Daoy (cell line): Measurements from ENCODE around the gene CCNB1. TPM values are rescaled to one million over a fixed set of nuclear protein-coding genes. Genes with fewer than 3 reads are reported as not detected.
"Not testable (repeated sequence)": the region's sequence is repeated elsewhere in the genome, so short reads cannot be mapped to it uniquely, and the experiment has no call there.

Source experiments
- DNase-seq: peaks from one replicate; pipeline ENCODE4 v3.0.0-alpha.2; 2015; ENCODE audit warnings: low read depth
- total RNA-seq: library from RNA; depleted of rRNA; stranded (reverse); fragments of >200 nt; shearing (Covaris generic); gene quantifications from 2 replicates; pipeline ENCODE4 v1.2.3, GENCODE V29; 2014

Gene CCNB1
- total RNA-seq, 1 experiment from 2014 or later: 801 TPM

DNA sequence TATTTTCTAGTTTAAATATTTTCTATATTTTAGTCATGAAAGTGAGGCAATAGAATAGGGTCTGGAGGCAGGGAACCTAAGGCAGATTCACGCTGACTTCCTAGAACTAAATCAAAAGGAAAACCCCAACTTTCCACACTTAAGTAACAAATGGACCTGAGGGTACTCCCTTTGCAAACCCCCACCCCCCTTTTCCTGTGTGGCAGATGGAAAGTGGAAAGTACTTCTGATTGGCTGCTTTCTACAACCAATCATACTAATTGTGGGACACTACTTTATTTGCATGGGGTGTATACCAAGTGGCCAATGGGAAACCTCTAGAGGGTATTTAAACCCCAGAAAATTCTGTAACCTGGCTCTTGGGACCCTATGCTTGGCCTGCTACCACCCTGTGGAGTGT is 17.7 kb downstream of the CCNB1 start:
- DNase-seq: no peak

DNA sequence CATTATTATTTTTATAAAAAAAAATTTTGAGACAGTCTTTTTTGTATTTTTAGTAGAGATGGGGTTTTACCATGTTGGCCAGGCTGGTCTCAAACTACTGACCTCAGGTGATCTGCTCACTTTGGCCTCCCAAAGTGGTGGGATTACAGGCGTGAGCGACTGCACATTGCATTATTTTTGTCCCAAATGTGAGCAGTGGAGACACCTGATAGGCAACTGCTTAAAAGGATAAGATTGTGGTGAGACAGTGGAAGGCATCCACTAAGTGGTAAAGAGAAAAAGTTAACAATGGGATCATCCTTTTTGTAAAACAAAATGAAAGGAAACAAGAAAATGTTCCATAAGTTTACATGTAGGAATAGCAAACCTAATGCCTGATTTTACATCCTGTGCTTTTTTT is 20.4 kb downstream of the CCNB1 start:
- DNase-seq: no peak

DNA sequence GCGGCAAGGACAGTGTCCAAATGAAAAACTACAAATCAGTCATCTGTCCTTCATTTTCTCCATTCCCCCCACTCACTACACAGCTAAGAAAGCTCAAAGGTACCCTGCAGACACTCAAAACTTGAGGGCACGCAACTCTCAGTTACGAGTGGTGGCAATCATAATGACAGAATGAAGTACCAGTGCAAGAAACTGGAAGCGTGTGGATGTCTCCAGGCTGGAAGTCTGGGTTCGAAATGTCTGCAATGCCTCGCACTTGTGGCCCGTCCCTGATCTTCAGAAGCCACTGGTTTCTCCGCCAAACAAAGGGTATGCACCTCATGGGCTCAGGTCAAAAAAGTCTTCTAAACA is 21.8 kb downstream of the CCNB1 start:
- DNase-seq: no peak

DNA sequence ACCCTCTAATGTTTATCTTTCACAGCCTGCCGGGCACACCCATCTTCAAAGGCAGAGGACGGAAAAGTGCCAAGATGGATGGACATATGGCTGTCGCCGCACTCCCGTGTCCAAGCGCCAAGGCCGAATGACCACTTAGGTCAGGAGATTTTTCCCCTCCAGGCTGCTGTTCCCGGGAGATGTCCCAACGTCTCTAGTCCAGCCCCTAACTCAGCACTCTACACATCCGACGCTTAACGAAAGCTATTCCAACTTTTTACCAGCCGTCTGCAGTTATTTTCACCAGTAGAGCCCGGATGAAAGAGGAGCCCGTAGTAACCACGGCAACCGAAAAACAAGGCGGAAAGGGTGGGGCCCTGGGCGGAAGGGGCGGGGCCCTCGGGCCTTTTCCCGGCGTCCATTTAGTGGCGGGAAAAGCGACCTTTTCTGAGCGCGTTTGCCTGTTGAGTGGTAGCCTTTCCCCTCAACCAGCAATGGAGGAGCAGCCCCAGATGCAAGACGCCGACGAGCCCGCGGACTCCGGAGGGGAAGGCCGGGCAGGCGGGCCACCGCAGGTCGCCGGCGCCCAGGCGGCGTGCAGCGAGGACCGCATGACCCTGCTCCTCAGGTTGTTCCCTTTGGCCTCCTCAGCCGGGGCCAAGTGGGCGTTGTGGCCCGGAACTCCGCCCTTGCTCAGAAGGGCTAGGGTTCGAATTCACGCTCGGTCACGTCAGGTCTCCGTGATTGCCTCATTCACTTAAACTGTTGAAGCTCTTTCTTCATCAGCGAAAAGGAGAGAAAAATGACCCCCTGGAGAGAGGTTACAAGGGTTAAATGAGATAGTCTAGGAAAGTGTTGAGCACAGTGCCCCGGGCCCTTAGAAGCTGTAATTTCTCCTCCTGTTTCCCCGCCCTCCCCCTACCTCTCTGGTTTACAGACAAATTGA is 22.5 kb downstream of the CCNB1 start, which contains the start of gene CENPH:
Gene CENPH, plus strand, starts transcription at position 422 of the 925 bp plus-strand sequence. Its CDS starts 52 bp downstream, at position 474.
- peak; percentile 94 for DNase-seq

DNA sequence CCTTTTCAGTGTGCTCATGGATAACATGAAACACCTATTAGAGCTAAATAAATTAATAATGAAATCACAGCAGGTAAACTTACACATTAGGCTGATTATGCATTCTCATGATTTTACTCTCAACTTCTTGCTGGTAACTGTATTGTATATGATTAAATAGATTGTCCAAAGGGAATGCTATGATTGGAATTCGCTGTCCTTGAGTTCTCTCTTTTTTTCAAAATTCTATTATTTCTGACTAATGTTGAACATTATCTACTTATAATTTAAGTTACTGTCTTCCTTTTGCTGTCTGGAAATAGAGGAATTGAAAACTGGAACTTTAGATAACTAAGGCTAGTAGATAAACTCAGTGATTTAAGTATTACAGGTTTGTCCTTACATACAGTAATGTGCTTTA is 35.5 kb downstream of the CCNB1 start:
- DNase-seq: no peak

DNA sequence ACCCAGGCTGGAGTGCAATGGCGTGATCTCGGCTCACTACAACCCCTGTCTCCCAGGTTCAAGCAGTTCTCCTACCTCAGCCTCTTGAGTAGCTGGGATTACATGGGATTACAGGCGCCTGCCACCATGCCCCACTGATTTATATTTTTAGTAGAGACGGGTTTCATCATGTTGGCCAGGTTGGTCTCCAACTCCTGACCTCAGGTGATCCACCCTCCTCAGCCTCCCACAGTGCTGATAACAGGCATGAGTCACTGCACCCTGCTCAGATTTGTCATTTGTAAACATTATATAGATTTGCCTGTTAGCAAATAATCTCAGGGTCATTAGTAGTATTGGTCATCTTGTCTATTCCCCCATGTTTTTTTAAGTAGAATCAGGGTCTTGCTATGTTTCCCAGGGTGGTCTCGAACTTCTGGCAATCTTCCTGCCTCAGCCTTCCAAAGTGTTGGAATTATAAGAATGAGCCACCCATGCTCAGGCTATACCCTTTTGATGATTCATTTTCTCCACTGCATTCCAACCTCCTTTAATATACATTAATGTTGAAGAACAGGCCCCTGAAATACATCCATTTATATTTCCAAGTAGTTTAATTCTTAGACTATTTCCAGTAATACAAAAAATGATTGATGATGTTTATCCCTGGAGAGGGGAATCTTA is 39.7 kb downstream of the CCNB1 start:
- peak; percentile 20 for DNase-seq

DNA sequence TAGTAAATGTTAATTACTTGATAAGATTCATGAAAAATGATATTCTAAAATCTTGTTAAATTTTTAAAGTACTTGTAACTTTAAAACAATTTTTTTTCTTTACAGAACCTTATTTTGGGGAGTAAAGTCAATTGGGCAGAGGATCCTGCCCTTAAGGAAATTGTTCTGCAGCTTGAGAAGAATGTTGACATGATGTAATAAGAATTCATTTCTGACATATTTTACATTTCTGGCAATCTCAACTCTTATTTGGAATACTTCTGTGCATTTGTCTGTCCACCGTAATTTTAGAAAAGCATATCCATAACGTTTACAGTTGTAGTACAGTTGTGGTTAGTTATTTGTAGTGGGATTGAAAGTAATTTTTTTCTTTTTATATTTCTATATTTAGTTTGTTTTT is 42.7 kb downstream of the CCNB1 start:
- DNase-seq: no peak

DNA sequence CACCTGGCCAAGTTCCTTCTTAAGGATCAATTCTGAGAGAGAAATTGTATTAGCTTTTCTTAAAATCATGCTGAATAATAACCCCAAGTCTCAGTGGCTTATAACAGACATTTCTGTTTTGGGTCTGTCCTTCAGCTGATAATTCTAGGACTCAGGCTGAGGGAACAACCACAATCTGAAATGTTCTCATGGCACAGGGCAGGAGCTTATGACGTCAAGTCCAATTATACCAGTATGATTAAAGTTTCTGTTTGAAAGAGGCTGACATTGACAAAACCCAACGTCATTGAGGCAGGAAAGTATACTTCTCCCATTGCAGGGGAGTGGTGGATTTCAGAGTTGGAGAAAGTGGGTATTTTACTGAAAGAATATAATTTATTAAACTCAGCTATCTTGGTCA is 44.2 kb downstream of the CCNB1 start:
- DNase-seq: no peak

DNA sequence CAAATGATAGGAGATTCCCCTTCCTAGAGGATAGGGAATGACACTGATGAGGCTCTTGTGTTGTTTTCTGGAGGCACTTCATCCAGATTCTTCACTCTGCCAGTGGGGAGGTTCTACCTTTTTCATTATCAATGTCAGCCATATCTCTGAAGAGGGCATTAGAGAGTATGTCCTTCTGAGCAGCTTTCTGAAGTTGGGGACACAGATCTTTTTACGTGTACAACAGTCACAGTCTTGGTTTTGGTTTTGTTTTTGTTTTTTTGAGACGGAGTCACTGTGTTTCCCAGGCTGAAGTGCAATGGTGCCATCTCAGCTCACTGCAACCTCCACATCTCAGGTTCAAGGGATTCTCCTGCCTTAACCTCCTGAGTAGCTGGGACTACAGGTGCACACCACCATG is 45.1 kb downstream of the CCNB1 start:
- DNase-seq: no peak

DNA sequence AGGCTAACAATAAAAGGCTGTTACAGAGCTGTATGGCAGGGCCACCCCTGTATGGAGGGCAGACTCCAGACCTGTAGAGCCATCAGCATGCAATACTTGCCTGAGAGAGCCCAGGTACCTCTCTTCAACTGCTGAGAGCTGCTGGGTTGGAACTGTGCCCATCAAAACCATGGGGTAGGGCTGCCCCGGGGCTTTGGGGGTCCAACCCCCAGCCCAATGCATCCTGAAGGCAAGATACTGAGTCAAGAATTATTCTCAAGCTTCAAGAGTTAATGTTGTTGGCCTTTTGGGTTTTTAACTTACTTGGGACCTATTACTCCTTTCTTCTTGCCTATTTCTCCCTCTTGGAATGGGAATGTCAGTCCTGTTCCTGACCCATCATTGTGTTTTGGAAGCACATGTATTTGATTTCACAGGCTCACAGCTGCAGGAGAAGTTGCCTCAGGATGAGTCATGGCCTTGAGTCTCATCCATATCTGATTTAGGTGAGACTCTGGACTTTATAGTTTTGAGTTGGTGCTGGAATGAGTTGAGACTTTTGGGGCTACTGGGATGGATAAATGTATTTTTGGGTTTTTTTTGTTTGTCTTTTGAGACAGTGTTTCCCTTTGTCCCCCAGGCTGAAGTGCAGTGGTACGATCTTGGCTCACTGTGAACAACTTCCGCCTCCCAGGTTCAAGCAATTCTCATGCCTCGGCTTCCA is 46.7 kb downstream of the CCNB1 start:
- DNase-seq: peak; percentile 29

DNA sequence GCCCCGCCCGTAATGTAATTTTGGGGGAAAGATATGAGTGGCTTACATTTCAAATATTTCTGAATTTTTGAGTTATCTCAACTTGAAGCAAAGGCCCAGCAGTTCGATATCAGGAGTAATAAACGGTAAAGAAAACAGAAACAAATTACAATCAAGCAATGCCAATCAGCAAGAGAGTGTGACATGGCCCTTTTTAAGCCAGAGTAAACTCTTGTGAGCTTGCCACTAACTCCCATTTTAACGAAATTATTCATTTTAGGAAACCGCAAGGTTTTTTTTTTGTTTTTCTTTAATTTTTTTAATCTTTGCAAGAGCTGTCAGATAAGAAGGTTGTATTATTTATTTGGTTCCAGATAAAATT is 50.2 kb downstream of the CCNB1 start:
- no peak for DNase-seq

DNA sequence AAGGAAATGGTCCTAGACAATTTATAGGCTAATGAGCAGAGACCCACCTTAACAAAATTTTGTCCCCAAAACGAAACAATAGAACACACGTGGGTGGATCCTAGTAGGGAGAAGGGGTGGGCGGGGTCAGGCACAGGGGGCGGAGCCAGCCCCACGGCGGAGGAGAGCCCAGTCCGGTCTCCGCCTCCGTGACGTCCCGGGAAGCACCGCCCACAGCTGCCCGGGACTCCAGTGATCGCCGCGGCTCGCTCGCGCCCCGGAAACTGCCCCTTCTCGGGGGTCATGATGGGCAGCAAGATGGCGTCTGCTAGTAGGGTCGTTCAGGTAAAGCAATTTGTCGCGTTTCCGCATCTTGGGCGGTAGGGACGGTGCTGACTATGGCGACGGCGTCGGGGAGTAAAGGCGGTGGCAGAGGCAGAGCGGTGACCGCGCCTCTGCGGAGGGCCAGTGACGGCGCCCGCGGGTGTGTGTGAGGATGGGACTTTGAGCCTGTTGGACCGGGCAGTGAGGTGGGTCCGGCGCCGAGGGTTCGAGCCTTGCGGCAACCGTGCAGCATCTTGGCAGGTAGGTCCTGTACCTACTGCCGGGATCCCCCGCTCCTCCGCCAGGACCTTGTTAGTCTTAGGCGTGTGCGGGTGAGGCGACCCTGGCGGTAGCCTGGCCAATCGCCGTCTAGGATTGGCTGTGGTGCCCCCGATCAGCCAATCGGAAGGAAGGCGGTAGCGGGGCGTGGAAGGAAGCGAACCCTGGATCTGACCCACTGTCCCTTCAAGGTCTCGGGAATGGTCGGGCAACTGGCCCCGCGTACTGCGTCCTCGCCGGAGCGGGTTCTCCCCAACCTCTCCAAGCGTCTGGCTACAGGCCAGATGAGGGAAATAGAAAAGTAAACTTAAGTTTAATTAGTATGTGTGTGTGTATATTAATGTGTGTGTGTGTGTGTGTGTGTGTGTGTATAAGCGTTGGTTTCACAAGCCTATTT is 50.9 kb downstream of the CCNB1 start:
- peak; percentile 98 for DNase-seq

DNA sequence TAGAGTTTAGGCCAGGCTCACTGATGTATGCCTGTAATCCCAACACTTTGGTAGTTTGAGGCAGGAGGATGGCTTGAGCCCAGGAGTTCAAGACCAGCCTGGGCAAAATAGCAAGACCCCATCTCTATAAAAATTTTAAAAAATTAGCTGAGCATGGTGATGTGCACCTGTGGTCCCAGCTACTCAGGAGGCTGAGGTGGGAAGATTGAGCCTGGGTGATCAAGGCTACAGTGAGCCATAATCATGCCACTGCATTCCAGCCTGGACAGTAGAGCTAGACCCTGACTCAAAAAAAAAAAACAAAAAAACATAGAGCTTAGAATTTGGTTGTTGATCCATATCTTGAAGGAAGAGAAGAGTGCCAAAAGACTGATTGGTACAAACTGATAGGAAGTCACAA is 53.0 kb downstream of the CCNB1 start:
- DNase-seq: no peak

DNA sequence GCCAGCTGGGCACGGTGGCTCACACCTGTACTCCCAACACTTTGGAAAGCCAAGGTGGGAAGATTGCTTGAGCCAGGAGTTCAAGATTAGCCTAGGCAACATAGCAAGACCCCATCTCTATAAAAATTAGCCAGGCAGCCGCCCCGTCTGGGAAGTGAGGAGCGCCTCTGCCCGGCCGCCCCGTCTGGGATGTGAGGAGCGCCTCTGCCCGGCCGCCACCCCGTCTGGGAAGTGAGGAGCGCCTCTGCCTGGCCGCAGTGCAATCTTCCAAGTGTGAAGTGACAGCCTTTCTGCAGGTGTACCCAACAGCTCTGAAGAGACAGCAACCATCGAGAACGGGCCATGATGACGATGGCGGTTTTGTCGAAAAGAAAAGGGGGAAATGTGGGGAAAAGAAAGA is 53.4 kb downstream of the CCNB1 start:
- not testable (repeated sequence) for DNase-seq

DNA sequence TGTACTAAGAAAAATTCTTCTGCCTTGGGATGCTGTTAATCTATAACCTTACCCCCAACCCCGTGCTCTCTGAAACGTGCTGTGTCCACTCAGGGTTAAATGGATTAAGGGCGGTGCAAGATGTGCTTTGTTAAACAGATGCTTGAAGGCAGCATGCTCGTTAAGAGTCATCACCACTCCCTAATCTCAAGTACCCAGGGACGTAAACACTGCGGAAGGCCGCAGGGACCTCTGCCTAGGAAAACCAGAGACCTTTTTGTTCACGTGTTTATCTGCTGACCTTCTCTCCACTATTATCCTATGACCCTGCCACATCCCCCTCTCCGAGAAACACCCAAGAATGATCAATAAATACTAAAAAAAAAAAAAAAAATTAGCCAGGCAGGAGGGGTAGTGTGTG is 53.9 kb downstream of the CCNB1 start:
- DNase-seq: not testable (repeated sequence)

DNA sequence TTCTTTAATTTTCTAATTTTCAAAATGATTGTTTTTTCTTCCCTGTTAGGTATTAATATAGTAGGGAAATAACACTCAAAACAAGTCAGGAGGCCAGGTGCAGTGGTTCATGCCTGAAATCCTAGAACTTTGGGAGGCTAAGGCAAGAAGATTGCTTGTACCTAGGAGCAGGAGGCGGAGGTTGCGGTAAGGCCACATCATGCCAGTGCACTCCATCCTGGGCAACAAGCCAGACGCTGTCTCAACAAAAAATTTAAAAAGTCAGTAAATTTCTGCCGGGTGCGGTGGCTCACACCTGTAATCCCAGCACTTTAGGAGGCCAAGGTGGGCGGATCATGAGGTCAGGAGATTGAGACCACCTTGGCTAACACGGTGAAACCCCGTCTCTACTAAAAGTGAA is 57.6 kb downstream of the CCNB1 start:
- no peak for DNase-seq

DNA sequence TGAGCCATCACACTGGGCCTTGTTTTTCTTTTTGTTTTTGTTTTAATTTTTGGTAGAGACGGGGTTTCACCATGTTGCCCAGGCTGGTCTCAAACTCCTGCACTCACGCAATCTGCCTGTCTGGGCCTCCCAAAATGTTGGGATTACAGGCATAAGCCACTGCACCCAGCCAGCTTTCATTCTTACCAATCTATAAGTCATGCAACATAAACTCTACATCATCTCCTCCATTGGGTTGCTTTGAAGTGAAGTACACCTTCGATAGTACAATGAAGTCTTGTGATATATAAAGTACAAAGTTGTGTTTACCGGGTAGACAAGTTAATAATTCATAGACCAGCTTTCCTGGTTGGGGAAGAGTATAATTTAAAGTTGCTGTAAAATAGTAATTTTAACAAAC is 58.9 kb downstream of the CCNB1 start:
- DNase-seq: no peak
